HG03469 (cell line): Measurements from ENCODE around the gene HLA-DOA.

Experiments
- ATAC-seq: cut with Tn5 transposase; IDR thresholded peaks from one replicate; pipeline ENCODE4 v1.9.1; 2021; ENCODE audit warnings: mild to moderate bottlenecking, moderate library complexity, moderate number of reproducible peaks; ENCODE audit not compliant: unreplicated experiment

Gene HLA-DOA

GRCh38 chr6:33008944-33009861 lies at the start of gene HLA-DOA:
Gene HLA-DOA, minus strand, starts transcription at chr6:33009591.
- peak; percentile 63 for ATAC-seq

GRCh38 chr6:33057222-33058150 lies 48.1 kb upstream of the HLA-DOA start:
- no peak for ATAC-seq

- ATAC-seq: no peak
These were observed 43.8 kb upstream of the HLA-DOA start for GRCh38 chr6:33053230-33053629.

GRCh38 chr6:33052627-33053026 lies 43.2 kb upstream of the HLA-DOA start:
- ATAC-seq: no peak

- no peak for ATAC-seq
These were observed 40.8 kb upstream of the HLA-DOA start for GRCh38 chr6:33050014-33050810.

GRCh38 chr6:33049323-33050013 lies 40.1 kb upstream of the HLA-DOA start:
- ATAC-seq: no peak

- no peak for ATAC-seq
These were observed 30.8 kb upstream of the HLA-DOA start for GRCh38 chr6:33040157-33040556.

- ATAC-seq: no peak
These were observed 27.1 kb upstream of the HLA-DOA start for GRCh38 chr6:33036535-33036934.

- ATAC-seq: no peak
These were observed 25.2 kb upstream of the HLA-DOA start for GRCh38 chr6:33034554-33034953.

GRCh38 chr6:33030245-33030644 lies 20.9 kb upstream of the HLA-DOA start:
- no peak for ATAC-seq

GRCh38 chr6:33029328-33030184 lies 20.2 kb upstream of the HLA-DOA start:
- peak; percentile 53 for ATAC-seq

GRCh38 chr6:33028220-33028849 lies 18.9 kb upstream of the HLA-DOA start:
- no peak for ATAC-seq

- no peak for ATAC-seq
These were observed 15.1 kb upstream of the HLA-DOA start for GRCh38 chr6:33024521-33024920.

- ATAC-seq: no peak
These were observed 14.1 kb upstream of the HLA-DOA start for GRCh38 chr6:33023536-33023935.

GRCh38 chr6:33021917-33022316 lies 12.5 kb upstream of the HLA-DOA start:
- ATAC-seq: no peak

- ATAC-seq: no peak
These were observed 10.0 kb upstream of the HLA-DOA start for GRCh38 chr6:33019372-33019771.

GRCh38 chr6:33018904-33019303 lies 9.5 kb upstream of the HLA-DOA start:
- ATAC-seq: no peak

GRCh38 chr6:33018418-33018817 lies 9.0 kb upstream of the HLA-DOA start:
- ATAC-seq: no peak
